Measurements from ENCODE around the gene SWT1. TPM values are rescaled to one million over a fixed set of nuclear protein-coding genes. Genes with fewer than 3 reads are reported as not detected.

The SWT1 gene
- total RNA-seq (2022; extraction: Qiagen RNA extraction): 1.3 to 1.9 TPM (median 1.6 TPM) in 5 replicates

GRCh38 chr1:185156854-185157598 is at the start of gene SWT1, which contains the start of gene TRMT1L:
Gene SWT1, plus strand, starts transcription at chr1:185157167. Its CDS starts 3,675 bp downstream, at chr1:185160842.
Gene TRMT1L, minus strand, starts transcription at chr1:185156953. Its CDS starts 241 bp downstream, at chr1:185156712.

GRCh38 chr1:185317034-185317885 is 160.3 kb downstream of the SWT1 start, which contains the start of gene IVNS1ABP:
Gene IVNS1ABP, minus strand, starts transcription at chr1:185317243. Its CDS starts 7,750 bp downstream, at chr1:185309493.

Other genes with a start within 250 kb of the SWT1 start
- gene NIBAN1, start 182.7 kb upstream of the SWT1 start, total RNA-seq (2022; extraction: Qiagen RNA extraction): 0.72 to 1.1 TPM (median 0.79 TPM) in 5 replicates
- 13.3 to 22.3 TPM (median 16.4 TPM) in 5 replicates for gene RNF2, start 111.6 kb upstream of the SWT1 start, total RNA-seq (2022; extraction: Qiagen RNA extraction)
- 11.2 to 13.0 TPM (median 12.7 TPM) in 5 replicates for gene TRMT1L, start 214 bp upstream of the SWT1 start, total RNA-seq (2022; extraction: Qiagen RNA extraction)
- gene IVNS1ABP, start 160.1 kb downstream of the SWT1 start, total RNA-seq (2022; extraction: Qiagen RNA extraction): 22.8 to 27.5 TPM (median 25.6 TPM) in 5 replicates